ENCODE measurements around the gene HOXB7.

DNA sequence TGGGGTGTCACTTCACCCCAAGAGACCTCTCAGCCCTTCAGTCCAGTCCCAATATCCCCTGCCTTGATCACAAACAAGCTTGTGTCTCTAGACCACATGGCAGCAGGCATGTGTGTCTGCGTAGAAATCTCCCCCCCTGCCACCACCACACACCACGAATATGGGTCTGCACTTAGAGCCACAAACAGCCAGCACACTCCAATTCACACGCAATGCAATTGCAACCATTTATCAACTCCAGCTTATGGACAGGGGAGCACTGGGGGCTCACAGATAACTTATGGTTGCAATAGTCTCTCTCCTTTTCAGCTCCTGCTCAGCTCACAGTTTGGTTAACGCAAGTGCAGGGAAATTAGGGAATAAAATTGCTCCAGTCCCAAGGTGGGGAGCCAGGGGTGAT, 12.8 kb upstream of the HOXB7 start:
- TF ChIP-seq POLR2A (IDR thresholded peaks at IDR 0.05) (no peak), EP300 (IDR thresholded peaks at IDR 0.05) (no peak)
- TF ChIP-seq, protein P1, sequence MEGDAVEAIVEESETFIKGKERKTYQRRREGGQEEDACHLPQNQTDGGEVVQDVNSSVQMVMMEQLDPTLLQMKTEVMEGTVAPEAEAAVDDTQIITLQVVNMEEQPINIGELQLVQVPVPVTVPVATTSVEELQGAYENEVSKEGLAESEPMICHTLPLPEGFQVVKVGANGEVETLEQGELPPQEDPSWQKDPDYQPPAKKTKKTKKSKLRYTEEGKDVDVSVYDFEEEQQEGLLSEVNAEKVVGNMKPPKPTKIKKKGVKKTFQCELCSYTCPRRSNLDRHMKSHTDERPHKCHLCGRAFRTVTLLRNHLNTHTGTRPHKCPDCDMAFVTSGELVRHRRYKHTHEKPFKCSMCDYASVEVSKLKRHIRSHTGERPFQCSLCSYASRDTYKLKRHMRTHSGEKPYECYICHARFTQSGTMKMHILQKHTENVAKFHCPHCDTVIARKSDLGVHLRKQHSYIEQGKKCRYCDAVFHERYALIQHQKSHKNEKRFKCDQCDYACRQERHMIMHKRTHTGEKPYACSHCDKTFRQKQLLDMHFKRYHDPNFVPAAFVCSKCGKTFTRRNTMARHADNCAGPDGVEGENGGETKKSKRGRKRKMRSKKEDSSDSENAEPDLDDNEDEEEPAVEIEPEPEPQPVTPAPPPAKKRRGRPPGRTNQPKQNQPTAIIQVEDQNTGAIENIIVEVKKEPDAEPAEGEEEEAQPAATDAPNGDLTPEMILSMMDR (IDR thresholded peaks at IDR 0.05): no peak
